ENCODE measurements around the gene KRT74.

DNA sequence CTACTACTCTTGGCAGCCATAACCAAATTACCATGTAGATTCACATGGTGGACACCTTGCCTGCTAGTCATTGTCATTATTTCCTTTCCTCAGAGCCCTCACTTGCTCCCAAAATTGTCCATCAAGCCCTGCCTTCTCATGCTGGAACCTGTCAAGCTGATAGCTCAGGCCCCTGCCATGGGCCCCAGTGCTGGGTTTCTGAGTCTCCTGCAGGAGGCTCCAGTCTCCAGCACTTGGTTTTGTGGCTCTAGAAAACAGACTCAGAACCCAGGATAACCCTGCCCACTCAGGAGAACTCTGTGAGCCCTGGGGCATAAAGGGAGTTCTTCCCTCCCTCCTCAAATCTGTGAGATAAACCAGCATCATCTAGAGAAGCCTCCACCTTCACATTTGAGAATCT lies 31.5 kb downstream of the KRT74 start:
- no peak for TF ChIP-seq POLR2A (IDR thresholded peaks at IDR 0.05)
- TF ChIP-seq, protein P1, sequence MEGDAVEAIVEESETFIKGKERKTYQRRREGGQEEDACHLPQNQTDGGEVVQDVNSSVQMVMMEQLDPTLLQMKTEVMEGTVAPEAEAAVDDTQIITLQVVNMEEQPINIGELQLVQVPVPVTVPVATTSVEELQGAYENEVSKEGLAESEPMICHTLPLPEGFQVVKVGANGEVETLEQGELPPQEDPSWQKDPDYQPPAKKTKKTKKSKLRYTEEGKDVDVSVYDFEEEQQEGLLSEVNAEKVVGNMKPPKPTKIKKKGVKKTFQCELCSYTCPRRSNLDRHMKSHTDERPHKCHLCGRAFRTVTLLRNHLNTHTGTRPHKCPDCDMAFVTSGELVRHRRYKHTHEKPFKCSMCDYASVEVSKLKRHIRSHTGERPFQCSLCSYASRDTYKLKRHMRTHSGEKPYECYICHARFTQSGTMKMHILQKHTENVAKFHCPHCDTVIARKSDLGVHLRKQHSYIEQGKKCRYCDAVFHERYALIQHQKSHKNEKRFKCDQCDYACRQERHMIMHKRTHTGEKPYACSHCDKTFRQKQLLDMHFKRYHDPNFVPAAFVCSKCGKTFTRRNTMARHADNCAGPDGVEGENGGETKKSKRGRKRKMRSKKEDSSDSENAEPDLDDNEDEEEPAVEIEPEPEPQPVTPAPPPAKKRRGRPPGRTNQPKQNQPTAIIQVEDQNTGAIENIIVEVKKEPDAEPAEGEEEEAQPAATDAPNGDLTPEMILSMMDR (IDR thresholded peaks at IDR 0.05 in 4 of 5, conservative IDR thresholded peaks at IDR 0.05 in 1 of 5) = no peak
